ENCODE results near the gene GNG13. TPM values are rescaled to one million over a fixed set of nuclear protein-coding genes. Genes with fewer than 3 reads are reported as not detected.
A peak's percentile ranks its signal among the peaks of the same experiment; 100 is the strongest.

The GNG13 gene
- total RNA-seq, 6 experiments from 2014 or later, result not detected

DNA sequence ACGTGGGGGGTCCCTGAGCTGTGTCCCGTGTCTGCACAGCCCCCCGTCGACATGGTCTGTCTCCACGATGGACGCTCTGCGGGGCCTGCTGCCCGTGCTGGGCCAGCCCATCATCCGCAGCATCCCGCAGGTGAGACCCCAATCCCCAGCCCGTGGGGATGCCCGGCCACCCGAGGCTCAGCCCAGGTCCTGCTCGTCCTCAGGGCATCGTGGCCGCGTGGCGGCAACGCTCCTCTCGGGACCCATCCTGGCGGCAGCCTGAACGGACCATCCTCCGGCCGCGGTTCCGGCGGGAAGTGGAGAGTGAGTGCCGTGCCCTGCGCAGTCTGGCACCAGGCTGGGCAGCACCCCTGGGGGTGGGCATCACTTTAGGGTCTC lies 35.1 kb downstream of the GNG13 start:
- Mint-ChIP-seq H3K9me3 (no peaks in the 10 kb centered on the region), H3K4me1 (ENCODE audit: low read depth) (no peaks in the 10 kb centered on the region), H3K27ac (no peak overlapping the region), H3K4me3 (no peak overlapping the region), H3K27me3 (ENCODE audit: insufficient read depth) (no peaks in the 10 kb centered on the region), H3K36me3 (ENCODE audit: low read depth) (no peaks in the 10 kb centered on the region)
- TF ChIP-seq, protein P1, sequence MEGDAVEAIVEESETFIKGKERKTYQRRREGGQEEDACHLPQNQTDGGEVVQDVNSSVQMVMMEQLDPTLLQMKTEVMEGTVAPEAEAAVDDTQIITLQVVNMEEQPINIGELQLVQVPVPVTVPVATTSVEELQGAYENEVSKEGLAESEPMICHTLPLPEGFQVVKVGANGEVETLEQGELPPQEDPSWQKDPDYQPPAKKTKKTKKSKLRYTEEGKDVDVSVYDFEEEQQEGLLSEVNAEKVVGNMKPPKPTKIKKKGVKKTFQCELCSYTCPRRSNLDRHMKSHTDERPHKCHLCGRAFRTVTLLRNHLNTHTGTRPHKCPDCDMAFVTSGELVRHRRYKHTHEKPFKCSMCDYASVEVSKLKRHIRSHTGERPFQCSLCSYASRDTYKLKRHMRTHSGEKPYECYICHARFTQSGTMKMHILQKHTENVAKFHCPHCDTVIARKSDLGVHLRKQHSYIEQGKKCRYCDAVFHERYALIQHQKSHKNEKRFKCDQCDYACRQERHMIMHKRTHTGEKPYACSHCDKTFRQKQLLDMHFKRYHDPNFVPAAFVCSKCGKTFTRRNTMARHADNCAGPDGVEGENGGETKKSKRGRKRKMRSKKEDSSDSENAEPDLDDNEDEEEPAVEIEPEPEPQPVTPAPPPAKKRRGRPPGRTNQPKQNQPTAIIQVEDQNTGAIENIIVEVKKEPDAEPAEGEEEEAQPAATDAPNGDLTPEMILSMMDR (IDR thresholded peaks at IDR 0.05), result no peak
- DNase-seq, result no peak

DNA sequence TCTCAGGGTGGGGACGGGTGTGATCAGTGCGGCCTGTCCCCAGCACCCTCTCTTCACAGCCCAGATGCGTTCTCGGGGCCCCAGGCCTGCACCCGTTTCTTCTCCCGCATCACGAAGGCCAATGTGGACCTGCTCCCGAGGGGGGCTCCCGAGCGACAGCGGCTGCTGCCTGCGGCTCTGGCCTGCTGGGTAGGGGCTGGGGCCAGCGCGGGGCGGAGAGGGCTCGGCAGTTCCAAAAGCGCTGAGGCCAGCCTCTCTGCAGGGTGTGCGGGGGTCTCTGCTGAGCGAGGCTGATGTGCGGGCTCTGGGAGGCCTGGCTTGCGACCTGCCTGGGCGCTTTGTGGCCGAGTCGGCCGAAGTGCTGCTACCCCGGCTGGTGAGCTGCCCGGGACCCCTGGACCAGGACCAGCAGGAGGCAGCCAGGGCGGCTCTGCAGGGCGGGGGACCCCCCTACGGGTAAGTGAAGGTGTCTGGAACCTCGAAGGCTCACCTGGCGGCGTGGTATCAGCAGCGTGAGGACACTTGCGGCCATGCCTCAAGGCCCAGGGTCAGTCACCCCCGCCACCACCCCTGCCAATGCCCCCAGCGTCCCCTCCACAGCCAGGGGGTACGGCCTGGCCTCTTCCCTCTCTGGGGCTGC lies 35.6 kb downstream of the GNG13 start:
- no peak overlapping the region for H3K27ac Mint-ChIP-seq
- H3K9me3 Mint-ChIP-seq, result no peaks in the 10 kb centered on the region
- no peaks in the 10 kb centered on the region for H3K36me3 Mint-ChIP-seq (ENCODE audit: low read depth)
- no peaks in the 10 kb centered on the region; the same call in 1 of the 2 replicates for H3K4me1 Mint-ChIP-seq (ENCODE audit: low read depth)
- H3K4me3 Mint-ChIP-seq, result no peak overlapping the region
- DNase-seq, result no peak
- TF ChIP-seq, protein P1 (IDR thresholded peaks at IDR 0.05), result no peak
- peaks cover under 1% of the 10 kb centered on the region; the same call in 1 of the 2 replicates for H3K27me3 Mint-ChIP-seq (ENCODE audit: insufficient read depth)

DNA sequence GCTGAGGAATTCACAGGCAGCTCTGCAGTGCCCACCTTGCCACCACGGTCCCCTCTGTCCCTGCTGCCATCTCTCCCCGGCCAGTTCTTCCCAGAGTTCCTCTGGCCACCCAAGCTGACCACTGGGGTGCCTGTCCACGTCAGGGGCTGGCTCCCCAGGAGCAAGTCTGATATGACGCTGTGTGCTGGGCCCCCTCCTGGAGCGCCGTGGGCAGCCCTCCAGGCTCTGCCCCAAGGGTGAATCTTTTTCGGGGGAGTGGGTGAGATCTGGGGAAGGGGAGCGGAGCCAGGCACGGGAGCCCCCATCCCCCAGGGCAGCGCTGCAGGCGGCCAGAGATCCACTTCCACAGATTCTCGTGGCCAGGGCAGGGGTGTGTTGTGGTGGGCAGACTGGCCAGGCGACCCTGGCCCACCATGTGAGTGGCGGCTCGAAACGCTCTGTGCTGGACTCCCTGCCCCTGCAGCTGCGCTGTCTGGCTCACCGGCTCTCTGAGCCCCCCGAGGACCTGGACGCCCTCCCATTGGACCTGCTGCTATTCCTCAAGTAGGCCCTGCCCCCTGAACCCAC lies 36.3 kb downstream of the GNG13 start:
- peaks cover 5% of the 10 kb centered on the region for H3K27me3 Mint-ChIP-seq (ENCODE audit: insufficient read depth)
- DNase-seq, result no peak
- H3K27ac Mint-ChIP-seq, result no peak overlapping the region
- no peak overlapping the region for H3K4me3 Mint-ChIP-seq
- H3K4me1 Mint-ChIP-seq (ENCODE audit: low read depth), result no peaks in the 10 kb centered on the region; the same call in 1 of the 2 replicates
- TF ChIP-seq, protein P1 (IDR thresholded peaks at IDR 0.05), result peak; percentile 48
- H3K9me3 Mint-ChIP-seq, result no peaks in the 10 kb centered on the region
- H3K36me3 Mint-ChIP-seq (ENCODE audit: low read depth), result no peaks in the 10 kb centered on the region

DNA sequence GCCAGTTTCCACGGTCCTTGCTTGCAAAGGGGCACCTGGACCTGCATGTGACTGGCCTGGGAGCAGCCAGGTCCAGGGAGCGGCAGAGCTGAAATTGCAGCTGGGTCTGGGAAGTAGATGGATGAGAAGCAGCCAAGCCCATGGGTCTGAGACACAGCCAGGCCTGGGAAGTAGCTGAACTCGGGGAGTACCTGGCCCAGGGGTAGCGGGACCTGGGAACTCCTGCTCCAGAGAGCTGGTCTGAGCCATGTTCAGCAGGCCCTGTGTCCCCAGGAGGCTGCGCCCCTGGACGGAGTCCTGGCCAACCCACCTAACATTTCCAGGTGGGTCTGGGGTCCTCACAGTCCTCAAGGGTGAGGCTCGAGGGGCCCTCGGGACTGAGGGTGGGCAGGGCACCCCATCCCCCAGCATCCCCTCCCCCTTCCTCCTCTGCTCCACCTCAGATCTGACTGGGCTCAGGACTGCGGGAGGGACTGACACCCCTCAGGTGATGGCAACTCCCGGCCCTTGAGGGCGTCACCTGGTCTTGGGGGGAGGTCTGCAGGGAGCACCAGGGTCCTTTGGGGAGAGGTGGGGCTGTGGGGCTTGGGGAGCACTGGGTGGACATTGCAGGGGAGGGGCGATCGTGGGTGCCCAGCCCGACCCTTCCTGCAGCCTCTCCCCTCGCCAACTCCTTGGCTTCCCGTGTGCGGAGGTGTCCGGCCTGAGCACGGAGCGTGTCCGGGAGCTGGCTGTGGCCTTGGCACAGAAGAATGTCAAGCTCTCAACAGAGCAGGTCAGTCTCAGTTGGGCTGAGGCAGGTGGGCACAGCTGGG lies 37.0 kb downstream of the GNG13 start:
- no peaks in the 10 kb centered on the region for H3K9me3 Mint-ChIP-seq
- no peaks in the 10 kb centered on the region for H3K36me3 Mint-ChIP-seq (ENCODE audit: low read depth)
- no peak overlapping the region for H3K4me3 Mint-ChIP-seq
- H3K4me1 Mint-ChIP-seq (ENCODE audit: low read depth), result no peaks in the 10 kb centered on the region; the same call in 1 of the 2 replicates
- no peak for DNase-seq
- TF ChIP-seq, protein P1 (IDR thresholded peaks at IDR 0.05), result no peak
- H3K27ac Mint-ChIP-seq, result no peak overlapping the region
- peaks cover 5% of the 10 kb centered on the region for H3K27me3 Mint-ChIP-seq (ENCODE audit: insufficient read depth)

DNA sequence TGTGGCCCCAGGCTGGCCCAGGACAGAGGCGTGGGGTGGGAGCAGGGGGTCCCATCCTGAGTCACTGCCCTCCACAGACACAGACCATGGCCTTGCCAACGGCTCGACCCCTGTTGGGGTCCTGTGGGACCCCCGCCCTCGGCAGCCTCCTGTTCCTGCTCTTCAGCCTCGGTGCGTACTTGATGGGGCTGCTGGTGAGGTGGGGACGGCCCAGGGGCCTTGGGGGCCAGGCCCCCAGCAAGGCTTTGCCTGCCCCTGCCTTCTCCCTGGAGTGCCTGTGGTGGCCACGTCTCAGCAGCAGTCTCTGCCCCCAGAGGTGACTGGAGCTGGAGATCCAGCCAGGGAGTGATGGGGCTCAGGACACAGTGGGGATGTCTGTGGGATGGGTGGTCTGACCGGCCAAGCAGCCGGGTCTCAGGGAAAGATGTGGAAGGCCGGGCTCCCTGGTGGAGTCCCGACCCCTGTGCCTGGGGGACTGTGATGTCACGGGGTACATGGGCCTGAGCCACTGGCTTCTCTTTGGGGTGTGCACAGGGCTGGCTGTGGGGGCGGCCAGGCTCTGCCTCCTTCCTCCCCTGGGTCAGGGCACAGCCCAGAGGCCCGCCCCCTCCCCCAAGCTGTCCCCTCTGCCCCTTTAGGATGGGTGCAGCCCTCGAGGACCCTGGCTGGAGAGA lies 37.8 kb downstream of the GNG13 start:
- DNase-seq, result no peak
- TF ChIP-seq, protein P1 (IDR thresholded peaks at IDR 0.05), result no peak
- H3K27ac Mint-ChIP-seq, result no peak overlapping the region
- no peaks in the 10 kb centered on the region for H3K9me3 Mint-ChIP-seq
- no peaks in the 10 kb centered on the region for H3K36me3 Mint-ChIP-seq (ENCODE audit: low read depth)
- peaks cover 5% of the 10 kb centered on the region for H3K27me3 Mint-ChIP-seq (ENCODE audit: insufficient read depth)
- no peak overlapping the region for H3K4me3 Mint-ChIP-seq
- no peaks in the 10 kb centered on the region; the same call in 1 of the 2 replicates for H3K4me1 Mint-ChIP-seq (ENCODE audit: low read depth)

Data from HFFc6 (cell line).